ENCODE measurements around the gene NR1D2.

The NR1D2 gene

DNA sequence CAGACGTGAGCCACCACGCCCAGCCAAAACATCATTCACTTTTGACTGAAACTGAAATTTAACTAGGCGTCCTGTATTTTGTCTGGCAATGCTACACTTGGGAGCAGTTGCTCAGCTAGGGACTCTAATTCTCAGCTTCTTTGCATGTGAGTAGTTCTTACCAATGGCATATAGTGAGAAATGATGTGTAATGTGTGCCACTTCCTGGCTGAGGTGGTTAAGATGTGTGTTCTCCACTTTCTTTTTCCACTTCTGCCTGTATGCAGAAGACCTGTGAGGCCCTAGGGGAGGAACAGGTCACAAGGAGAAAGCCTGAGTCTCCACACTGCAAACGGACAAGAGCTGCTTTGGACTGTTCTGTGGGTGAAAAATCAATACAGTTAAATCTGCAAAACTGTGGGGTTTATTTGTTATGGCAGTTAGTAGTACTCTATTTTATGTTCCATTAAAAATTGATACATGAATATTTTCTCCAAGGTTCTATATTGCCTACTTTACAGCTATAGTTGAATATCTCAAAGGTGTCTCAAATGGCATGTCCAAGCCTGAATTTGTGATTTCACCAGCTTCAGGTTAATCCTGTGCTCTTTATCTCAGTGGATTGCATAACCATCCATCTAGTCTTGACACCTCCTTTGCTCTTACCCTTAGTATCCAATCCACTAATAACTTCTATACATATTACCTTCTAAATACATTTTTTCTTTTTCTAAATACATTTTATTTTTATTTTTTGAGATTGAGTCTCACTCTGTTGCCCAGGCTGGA, 59.3 kb downstream of the NR1D2 start:
- no peak for TF ChIP-seq ZFP41 (tag by site-specific recombination; IDR thresholded peaks at IDR 0.05; ENCODE audit: borderline replicate concordance)
- TF ChIP-seq ZNF560 (tag by site-specific recombination; IDR thresholded peaks at IDR 0.05; ENCODE audit: borderline replicate concordance) = no peak
- no peak for TF ChIP-seq ZNF341 (tag by site-specific recombination; IDR thresholded peaks at IDR 0.05; ENCODE audit: low read depth)
- TF ChIP-seq ZNF488 (tag by site-specific recombination; IDR thresholded peaks at IDR 0.05) = no peak
- TF ChIP-seq, protein P1, sequence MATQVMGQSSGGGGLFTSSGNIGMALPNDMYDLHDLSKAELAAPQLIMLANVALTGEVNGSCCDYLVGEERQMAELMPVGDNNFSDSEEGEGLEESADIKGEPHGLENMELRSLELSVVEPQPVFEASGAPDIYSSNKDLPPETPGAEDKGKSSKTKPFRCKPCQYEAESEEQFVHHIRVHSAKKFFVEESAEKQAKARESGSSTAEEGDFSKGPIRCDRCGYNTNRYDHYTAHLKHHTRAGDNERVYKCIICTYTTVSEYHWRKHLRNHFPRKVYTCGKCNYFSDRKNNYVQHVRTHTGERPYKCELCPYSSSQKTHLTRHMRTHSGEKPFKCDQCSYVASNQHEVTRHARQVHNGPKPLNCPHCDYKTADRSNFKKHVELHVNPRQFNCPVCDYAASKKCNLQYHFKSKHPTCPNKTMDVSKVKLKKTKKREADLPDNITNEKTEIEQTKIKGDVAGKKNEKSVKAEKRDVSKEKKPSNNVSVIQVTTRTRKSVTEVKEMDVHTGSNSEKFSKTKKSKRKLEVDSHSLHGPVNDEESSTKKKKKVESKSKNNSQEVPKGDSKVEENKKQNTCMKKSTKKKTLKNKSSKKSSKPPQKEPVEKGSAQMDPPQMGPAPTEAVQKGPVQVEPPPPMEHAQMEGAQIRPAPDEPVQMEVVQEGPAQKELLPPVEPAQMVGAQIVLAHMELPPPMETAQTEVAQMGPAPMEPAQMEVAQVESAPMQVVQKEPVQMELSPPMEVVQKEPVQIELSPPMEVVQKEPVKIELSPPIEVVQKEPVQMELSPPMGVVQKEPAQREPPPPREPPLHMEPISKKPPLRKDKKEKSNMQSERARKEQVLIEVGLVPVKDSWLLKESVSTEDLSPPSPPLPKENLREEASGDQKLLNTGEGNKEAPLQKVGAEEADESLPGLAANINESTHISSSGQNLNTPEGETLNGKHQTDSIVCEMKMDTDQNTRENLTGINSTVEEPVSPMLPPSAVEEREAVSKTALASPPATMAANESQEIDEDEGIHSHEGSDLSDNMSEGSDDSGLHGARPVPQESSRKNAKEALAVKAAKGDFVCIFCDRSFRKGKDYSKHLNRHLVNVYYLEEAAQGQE (tag by site-specific recombination; IDR thresholded peaks at IDR 0.05) = no peak
- TF ChIP-seq MYNN (tag by site-specific recombination; IDR thresholded peaks at IDR 0.05; ENCODE audit: borderline replicate concordance) = no peak
- TF ChIP-seq KLF8 (tag by site-specific recombination; IDR thresholded peaks at IDR 0.05) = no peak
- TF ChIP-seq ZNF280C (tag by site-specific recombination; IDR thresholded peaks at IDR 0.05) = no peak
- no peak for TF ChIP-seq OSR2 (tag by site-specific recombination; IDR thresholded peaks at IDR 0.05)
- TF ChIP-seq ZNF391 (tag by site-specific recombination; IDR thresholded peaks at IDR 0.05; ENCODE audit: borderline replicate concordance, low read depth) = no peak
- no peak for TF ChIP-seq ZFP3 (tag by site-specific recombination; IDR thresholded peaks at IDR 0.05; ENCODE audit: low read depth)
- no peak for TF ChIP-seq ZNF473 (tag by site-specific recombination; IDR thresholded peaks at IDR 0.05)
- no peak for TF ChIP-seq ZFP37 (tag by site-specific recombination; IDR thresholded peaks at IDR 0.05)
- TF ChIP-seq, protein P2, sequence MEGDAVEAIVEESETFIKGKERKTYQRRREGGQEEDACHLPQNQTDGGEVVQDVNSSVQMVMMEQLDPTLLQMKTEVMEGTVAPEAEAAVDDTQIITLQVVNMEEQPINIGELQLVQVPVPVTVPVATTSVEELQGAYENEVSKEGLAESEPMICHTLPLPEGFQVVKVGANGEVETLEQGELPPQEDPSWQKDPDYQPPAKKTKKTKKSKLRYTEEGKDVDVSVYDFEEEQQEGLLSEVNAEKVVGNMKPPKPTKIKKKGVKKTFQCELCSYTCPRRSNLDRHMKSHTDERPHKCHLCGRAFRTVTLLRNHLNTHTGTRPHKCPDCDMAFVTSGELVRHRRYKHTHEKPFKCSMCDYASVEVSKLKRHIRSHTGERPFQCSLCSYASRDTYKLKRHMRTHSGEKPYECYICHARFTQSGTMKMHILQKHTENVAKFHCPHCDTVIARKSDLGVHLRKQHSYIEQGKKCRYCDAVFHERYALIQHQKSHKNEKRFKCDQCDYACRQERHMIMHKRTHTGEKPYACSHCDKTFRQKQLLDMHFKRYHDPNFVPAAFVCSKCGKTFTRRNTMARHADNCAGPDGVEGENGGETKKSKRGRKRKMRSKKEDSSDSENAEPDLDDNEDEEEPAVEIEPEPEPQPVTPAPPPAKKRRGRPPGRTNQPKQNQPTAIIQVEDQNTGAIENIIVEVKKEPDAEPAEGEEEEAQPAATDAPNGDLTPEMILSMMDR (tag by site-specific recombination; IDR thresholded peaks at IDR 0.05) = no peak
- no peak for TF ChIP-seq IKZF3 (tag by site-specific recombination; IDR thresholded peaks at IDR 0.05)
- no peak for TF ChIP-seq ZNF670 (tag by site-specific recombination; IDR thresholded peaks at IDR 0.05; ENCODE audit: low read depth)
- no peak for TF ChIP-seq SCRT1 (tag by site-specific recombination; IDR thresholded peaks at IDR 0.05; ENCODE audit: borderline replicate concordance)
- TF ChIP-seq ZSCAN30 (tag by site-specific recombination; IDR thresholded peaks at IDR 0.05) = no peak
- TF ChIP-seq ZNF175 (tag by site-specific recombination; IDR thresholded peaks at IDR 0.05) = no peak
- Histone ChIP-seq H3K4me1 (ENCODE audit: control insufficient read depth, insufficient read depth, low read length) (no peaks in the 10 kb centered on the region), H3K27ac (ENCODE audit: extremely low read depth, low read depth, low read length) (no peak overlapping the region), H3K9me3 (ENCODE audit: control insufficient read depth, insufficient read depth, low read depth, low read length) (no peaks in the 10 kb centered on the region), H3K36me3 (ENCODE audit: control insufficient read depth in 2 of 2, insufficient read depth in 1 of 2, low read length in 2 of 2) (no peaks in the 10 kb centered on the region), H3K4me3 (ENCODE audit: low read depth, low read length) (no peak overlapping the region)
- ChIA-PET CTCF (interaction anchor here (0.6 to 0.7 kb wide), 2 partner anchors 77 to 651 kb away, joined by 3 to 4 read pairs; no protein-coding TSS in a partner anchor), POLR2A (no interaction called here)

All from HEK293 (cell line).